ENCODE data around the gene ASPM.

ASPM gene

DNA sequence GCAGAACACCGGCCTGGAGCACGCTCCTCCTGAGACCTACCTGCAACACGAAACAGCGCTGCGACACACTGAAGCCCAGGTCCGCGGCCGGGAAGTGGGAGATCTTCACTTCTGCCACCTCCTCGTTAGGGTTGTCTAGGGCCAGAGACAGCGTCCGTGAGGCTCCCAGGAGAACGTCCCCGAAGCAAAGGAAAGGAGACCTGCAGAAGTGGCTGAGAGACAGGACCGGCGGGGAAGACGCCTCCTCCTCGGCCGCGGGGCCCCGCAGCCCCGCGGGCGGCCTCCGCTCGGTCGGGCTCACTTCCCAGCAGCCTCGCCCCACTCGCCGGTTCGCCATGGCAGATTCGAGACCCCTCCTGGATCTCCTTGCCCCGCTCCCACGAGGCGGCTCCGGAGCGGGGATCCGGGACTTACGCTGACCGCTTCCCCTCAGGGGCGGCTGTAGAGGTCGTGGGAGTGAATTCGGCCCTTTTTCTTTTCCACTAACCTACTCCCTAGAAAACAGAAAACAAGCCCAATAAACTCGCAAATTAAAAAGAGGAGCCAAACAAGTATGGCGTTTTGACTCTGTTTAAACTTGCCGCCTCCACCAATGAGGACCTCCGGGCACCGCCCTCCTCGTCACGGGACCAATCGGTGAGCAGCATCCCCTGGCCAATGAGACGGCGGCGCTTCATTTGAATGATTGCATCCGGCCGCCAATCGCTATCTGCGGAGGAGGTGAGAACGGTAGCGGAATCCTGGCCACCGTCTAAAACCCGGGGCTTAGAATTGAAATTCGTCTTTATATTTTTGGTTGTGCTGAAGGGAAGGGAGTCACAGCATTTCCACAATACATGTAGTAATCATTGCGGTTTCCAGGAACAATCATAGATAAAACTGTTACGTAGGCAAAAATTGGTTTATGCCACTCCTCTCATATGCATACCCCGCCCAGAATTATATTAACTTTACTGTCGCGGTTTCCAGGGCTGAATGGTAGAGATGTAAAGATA is at the start of gene ASPM:
ASPM (minus strand) TSS at position 569 of the 995 bp plus-strand sequence; CDS start at position 337, 232 bp downstream.
- DNase-seq, result peak; percentile 92

DNA sequence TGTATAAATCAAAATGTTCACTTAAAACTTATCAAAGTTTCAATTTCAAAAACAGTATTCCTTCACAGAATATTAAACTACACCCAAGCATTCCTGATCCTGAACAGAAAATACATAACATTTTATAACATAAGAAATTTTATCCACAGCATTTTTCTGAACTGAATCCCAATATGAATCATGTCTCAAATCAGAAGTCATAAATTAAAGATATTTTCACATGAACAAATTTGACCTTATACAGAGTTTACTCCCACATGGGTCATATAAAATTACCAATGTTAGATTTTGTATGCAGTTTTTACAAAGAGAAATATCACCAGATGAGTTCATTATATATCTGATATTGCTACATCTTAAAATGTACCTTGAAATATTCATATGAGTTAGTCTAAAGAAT is 48.6 kb upstream of the ASPM start:
- no peak for DNase-seq

DNA sequence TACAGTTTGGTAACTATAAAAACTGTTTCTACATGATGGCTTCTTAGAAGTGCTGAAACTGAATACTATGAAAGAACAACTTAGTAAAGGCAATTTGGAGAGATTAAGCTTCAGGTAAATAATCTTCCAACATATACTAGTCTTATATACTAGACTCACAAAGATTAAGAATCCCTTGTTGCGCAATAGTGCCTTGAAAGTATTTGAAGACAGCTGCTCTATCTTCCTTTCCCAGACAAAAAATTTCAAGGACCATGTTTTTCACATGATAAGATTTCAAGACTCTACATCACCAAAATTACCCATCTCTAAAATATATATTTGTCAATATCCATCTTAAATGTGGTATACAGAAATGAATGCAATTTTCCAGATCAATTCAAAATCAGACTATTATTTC is 37.7 kb upstream of the ASPM start:
- DNase-seq, result no peak

GRCh38 chr1:197183195-197183748 is 36.8 kb upstream of the ASPM start:
- DNase-seq, result no peak

DNA sequence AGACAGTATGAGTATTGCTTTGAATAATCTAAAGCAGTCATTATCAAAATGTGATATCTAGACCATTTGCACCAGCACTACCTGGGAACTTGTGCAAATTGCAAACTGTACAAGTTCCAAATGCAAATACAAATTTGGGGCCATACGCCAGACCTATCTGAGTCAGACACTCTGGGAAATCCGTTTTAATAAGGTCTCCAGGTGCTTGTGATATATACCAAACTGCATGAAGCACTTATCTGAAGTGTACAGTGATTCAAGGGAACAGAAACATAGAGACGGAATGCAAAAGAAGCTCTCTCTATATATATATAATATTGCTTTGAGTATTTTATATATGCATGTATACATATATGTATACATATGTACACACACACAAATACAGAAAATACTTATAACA is 36.2 kb upstream of the ASPM start:
- no peak for DNase-seq

DNA sequence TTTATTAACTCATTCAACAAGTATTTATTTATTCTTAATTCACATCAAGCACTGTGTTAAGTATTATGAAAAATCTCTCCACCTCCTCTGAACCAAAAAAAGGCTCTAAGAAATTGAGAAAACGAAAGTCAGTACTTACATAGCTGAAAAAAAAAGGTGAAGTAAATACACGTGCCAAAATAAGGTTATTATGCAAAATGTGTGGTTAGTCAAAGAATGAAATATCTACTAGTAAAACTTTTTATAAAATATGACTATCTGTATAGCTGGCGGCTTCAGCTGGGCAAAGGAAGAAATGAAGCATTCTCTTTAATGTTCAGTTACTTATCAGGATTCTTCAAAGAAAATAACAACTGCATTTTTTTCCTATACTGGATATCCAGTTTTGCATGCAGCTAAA is 35.5 kb upstream of the ASPM start:
- DNase-seq, result no peak

DNA sequence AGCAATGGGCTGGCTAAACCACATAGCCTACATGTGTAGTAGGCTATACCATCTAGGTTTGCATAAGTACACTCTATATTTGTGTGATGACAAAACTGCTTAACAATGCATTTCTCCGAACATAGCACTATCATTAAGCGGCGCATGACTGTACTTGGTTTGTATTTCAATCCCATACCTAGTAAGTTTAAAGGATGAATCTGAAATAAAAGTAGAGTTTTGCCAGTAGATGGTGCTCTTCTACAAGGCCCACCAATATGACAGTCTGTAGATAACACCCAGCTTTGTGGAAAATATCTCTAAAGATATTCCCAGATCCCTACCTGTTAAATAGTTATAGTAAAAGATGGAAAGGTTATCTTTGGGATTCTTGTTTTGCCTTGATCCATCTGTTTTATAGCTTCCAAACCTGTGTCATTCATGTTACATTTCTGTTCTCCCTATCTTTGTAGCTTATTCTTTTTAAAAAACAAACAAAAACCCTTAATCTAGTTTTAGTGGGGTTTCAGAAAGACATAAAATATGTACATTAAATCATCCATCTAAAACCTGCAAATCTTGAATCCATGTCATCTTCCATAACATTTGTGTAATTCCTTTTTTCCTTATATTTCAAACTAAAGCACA is 33.9 kb upstream of the ASPM start:
- DNase-seq, result peak; percentile 44

- DNase-seq, result no peak
Measured at GRCh38 chr1:197178998-197179397, 32.5 kb upstream of the ASPM start.

DNA sequence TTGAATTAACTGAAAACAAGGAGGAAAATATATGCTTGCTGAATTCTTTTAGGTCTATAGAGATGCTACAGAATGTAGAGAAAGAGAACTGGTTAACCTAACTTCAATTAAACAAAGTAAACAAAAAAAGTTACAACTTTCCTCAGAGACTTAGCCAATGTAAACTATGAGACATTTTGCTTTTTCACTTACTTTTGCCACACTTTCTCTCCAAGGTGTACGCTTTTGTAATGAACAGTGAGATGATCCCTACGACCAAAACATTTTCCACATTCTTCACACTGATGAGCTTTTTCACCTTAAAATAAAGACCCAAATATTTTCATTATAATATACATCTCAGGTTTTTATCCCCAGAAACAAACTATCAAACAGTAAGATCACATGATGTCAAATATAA is 28.3 kb upstream of the ASPM start:
- DNase-seq, result no peak

- no peak for DNase-seq
Measured at GRCh38 chr1:197173571-197174507, 27.4 kb upstream of the ASPM start.

DNA sequence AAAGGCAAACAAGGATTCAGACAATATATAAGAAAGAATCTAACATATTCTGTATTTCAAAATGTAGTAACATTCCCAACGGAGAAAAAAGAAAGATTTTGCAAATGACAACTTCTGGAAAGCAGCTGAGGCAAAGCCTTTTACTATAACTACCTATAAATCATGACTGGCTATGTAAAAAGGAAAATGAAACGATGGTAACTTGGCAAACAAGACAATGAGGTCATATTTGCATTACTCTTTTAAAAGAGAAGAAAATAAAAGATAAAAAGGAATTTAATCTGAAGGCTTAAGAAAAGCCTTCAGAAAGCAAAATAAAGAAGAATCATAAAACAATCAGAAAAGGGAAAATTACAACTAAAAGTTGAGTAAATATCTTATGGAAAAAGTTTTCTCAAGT is 25.1 kb upstream of the ASPM start:
- no peak for DNase-seq

DNA sequence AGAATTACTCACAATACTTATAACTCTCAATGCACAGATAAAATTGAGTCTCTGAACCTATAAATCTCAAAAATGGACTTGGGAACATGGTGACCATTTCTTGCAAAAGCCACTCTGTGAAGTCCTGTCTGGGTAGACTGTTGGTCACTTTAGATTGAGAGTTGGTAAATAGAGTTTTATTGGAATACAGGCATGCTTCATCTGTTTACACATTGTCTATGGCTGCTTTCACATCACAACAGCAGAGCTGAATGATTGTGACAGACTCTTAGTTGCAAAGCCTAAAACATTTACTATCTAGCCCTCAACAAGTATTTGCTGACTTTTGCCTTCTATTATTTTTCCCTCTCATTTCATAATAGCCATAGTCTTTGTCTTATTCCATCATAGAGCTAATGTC is 24.1 kb upstream of the ASPM start:
- DNase-seq, result no peak

- no peak for DNase-seq
Measured at GRCh38 chr1:197159461-197159860, 13.0 kb upstream of the ASPM start.

GRCh38 chr1:197156692-197157091 is 10.2 kb upstream of the ASPM start:
- DNase-seq, result no peak

- no peak for DNase-seq
Measured at GRCh38 chr1:197152662-197153061, 6.2 kb upstream of the ASPM start.

DNA sequence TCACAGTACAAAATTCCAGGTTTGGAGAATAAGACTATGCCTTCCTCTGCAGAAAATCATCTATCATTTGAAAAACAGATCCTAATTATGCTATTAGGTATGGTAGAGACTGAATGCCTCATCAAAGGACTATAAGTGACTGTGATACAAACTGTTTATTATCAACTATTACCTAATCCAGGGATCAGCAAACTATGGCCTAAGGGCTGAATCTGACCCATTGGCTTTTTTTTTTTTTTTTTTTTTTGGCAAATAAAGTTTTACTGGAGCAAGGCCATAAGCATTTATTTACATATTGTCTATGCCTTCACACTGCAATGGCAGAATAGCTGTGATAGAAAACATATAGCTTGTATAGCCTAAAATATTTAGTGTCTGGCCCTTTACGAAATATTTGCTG is 4.7 kb upstream of the ASPM start:
- no peak for DNase-seq

DNA sequence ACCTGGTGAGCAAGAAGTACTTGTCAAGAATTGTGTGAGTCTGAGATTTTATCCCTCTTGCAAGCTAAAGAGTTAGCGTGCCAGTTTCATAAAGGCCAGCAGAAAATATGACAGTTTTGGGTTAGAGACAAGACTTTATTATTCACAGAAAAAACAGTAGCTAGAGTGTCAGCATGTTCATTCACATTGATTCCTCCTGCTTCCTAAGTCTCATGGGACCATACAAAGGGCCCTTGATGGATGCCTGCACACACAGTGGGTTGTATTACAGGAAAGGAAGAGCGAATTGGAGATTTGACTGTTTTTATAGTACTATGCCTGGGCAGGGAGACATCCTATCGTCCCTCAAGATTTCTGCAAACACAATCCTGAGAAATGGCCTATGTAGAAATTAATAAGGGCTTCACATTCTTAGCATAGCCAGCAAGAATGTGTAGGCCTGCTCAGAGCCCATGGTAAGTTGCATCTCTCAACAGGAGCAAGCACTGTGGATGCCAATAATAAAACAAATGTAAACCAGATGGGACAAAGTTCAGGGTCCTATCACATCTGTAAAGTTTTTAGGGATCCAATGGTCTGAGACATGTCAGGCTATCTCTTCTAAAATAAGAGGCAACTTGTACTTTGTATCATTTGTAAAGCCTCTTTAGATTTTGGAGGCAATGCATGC is 4.0 kb upstream of the ASPM start:
- DNase-seq, result no peak

- no peak for DNase-seq
Measured at GRCh38 chr1:197149340-197149739, 2.9 kb upstream of the ASPM start.

GRCh38 chr1:197145446-197146024 is 934 bp downstream of the ASPM start:
- peak; percentile 13 for DNase-seq

DNA sequence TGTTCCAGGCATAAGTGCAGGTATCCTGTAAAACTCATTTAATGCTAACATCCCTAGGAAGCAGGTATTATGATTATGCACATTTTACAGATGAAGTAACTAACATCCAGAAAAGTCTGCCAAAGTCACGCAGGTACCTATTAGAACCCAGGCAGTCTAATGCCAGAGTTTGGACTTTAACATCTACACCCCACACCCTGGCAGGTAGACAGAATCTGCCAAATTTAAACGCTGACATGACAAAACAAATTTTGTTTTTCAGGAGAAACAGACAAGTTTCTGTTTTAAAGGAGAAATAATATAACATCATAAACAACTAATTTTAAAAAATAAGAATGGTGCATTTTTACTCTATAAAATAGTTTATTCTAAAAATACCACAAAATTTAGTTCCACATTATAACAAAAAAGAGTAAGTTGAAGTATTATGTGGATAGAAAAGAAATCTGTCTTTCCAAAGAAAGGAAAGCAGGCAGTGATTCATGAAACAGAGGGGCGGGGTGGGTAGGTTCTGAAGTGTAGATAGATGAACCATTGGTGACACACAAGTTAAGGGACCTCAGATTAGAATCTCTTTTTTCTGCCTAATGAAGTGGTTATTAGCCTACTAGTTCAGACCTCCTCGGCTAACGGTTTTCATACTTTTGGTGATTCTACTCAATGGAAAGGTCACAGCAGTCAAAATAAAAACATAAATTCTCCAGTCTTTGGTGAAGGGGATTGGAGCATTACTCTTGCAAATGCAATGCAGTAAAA is 1.7 kb downstream of the ASPM start:
- DNase-seq, result no peak

- DNase-seq, result no peak
Measured at GRCh38 chr1:197143276-197143675, 3.2 kb downstream of the ASPM start.
